Stimulated activated CD4-positive, alpha-beta T cell treated with anti-CD3 and anti-CD28 coated beads, Interleukin-4, amount 100 ng/mL, for 4 hours (primary cell): Measurements from ENCODE around the gene CACNG4.

Source experiments
- DNase-seq, 2 experiments: peaks; one replicate each; pipeline ENCODE4 v3.0.0-alpha.2; 2020

The CACNG4 gene

GRCh38 chr17:67067571-67068482, 103.3 kb downstream of the CACNG4 start:
- DNase-seq, result no peak

GRCh38 chr17:67068999-67069398, 104.5 kb downstream of the CACNG4 start:
- DNase-seq, result no peak

DNA sequence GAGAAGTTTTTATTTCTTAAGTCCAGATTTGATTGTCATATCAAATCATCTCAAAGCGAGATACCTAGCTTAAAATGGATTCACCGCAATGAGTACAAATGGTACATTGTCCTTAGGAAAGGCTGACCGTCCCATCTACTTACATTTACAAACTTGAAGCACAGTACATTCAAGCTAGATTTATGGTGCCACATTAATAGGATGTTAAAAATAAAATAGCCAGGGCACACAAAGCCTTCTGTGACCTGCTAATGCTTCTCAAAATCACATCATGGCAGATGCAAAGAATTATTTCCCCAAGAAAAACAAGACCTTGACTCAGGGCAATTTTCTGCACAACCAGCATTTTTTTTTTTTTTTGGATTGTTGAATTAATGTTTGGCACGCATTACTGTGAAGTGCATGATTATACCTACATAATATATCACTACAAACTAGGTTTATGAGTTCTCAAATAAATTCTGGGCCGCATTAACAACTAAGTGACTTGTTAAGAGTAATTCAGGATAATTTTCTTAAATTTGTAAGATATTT, 105.2 kb downstream of the CACNG4 start:
- DNase-seq, result no peak

DNA sequence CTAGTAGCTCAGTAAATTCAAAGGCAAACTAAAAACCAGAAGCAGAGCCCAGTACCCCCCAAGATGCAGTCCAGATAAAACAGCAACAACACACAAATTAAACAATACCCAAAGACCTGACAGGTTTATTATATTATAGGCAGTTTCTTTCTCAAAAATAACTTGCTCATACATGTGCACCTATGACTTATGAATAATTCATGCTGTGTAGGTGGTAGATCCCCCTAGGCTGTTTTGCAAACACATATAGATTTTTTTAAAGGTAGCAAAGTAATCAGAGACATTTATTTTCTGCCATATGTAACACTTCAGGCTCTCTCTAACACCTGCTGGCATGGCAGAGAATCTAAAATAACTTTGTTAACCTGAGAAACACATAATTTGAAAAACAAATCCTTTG, 107.1 kb downstream of the CACNG4 start:
- DNase-seq, result no peak

DNA sequence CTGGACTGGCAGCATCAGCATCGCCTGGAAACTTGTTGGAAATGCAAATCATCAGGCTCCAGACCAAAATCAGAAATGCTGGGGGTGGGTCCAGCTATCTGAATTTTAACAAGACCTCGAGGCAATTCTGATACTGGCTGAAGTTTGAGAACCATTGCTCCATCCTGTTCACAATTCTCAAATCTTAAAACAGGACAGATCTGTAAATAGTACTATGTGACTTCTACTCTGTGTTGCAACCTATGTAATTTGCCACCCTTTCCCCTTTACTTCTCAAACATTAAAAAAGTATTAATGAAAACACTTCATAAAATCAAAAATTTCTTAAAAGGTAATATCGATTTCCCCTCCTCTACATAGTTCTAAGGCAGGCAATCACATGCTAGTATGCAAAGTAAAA, 108.4 kb downstream of the CACNG4 start:
- no peak for DNase-seq

DNA sequence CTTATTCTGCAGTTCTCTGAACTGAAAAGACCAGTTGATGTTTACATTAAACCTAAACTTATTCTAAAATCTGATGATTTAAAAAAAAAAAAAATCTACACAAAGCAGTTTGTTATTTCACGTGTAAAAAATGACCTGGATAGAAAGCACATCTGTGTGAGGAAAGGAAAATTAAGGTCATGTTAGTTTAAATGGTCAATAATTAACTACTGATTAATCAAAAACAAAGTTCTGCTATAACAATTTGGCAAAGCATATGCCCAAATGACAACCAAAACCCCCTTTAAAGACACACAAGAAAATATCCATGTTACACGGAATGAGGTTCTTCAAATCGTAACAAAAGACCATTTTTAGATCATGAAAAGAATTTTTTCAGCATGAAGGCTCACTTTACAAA, 110.3 kb downstream of the CACNG4 start:
- DNase-seq, result no peak

GRCh38 chr17:67076290-67076689, 111.8 kb downstream of the CACNG4 start:
- DNase-seq, result no peak

GRCh38 chr17:67078292-67078691, 113.8 kb downstream of the CACNG4 start:
- DNase-seq, result no peak

- no peak for DNase-seq
Observed at GRCh38 chr17:67079491-67079890, 115.0 kb downstream of the CACNG4 start.

DNA sequence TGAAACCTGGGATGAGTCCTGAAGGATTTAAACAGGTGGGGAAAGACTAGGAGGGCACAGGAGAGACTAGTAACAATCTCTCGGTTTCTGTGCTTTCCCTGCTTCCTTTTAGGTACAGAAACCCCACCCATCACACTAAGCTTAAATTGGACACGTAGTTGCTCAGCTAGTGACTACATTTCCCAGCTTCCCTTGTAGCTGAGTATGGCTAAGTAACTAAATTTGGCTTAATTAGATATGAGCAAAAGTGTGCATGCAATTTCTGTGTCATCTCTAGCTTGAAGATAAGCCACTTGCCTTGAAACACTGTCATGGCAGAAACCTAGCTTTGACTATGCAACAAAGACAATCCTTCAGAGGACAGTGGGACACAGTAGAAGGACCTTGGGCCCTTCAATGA, 116.3 kb downstream of the CACNG4 start:
- DNase-seq, result no peak

GRCh38 chr17:67082107-67082506, 117.6 kb downstream of the CACNG4 start:
- no peak for DNase-seq
